ENCODE measurements around the gene PDX1.
"Not testable (repeated sequence)": the region's sequence is repeated elsewhere in the genome, so short reads cannot be mapped to it uniquely, and the experiment has no call there.

The PDX1 gene

GRCh38 chr13:27956576-27957300 is 36.9 kb downstream of the PDX1 start:
- ATAC-seq = no peak

GRCh38 chr13:27959976-27960361 is 40.2 kb downstream of the PDX1 start:
- ATAC-seq = no peak

DNA sequence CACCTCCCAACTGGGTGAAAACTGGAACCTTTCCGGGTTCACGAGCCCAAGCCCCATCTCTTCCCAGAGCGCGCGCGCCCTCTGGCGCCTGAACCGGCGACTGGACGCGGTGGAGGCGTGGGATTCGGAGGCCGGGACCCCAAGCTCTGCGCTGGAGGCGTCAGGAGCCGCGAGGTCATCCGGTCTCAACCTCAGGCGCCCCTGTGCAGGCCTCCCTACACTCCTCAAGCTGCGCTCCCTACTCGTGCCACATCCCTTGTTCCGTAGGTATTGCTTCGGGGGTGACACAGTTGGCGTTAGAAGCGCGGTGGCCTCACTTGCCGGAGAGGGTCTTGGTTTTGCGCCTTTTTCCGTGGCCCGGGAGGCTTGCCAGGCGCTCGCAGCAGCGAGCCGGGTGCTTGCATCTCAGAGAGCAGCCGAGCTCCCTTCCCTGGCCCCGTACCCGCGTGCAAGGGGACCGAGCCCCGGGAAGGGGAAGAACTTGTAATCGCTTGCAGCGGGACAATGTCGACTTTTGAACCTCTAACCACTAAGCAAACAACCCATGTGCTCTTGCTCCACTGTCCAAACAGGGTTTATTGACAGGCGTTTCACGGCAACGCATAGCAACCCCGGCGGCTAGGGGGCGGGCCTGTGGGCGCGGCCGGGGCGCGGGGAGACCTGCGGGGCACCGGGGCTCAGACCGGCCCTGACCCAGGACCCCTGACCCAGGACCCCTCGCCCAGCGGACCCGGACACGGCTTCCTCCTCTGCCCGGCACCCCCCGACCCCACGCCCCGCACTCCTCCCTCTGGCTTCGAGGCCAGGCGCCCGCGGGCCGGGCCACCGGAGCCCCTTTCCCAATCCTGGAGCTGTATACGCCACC is 40.8 kb downstream of the PDX1 start:
- no peak for ATAC-seq

GRCh38 chr13:27961227-27962085 is 41.7 kb downstream of the PDX1 start:
- ATAC-seq = no peak

DNA sequence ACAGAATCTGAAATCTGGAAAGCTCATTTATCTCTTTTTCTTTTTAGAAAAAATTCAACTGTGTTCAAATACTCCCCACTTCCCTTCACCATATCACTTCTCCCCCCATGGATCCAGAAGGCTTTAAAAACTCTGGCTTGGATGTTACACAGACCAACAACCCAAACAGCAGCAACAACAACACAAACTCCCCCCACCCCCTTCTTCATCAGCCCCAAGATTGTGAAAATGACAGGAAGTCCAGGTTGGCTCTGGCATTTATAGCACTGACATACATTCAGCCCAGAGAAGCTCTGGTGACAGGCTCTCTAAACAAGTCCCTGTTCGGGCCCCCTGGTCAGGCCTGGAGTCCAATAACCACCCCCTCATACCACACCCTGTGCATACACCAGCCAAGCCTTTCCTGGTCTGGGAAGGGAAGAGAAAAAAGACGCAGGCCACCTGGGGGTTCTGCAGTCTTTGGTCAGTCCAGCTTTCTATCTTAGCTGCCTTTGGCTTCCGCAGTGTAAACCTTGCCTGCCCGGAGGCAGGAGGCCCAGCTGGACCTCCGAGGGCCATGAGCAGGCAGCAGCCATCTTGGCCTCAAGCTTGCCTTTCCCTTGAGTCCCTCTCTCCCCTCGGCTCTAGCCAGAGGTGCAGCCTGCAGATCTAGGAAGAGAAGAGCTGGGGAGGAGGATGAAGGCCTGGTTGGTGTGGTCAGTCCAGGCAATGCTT is 42.5 kb downstream of the PDX1 start:
- no peak for ATAC-seq

DNA sequence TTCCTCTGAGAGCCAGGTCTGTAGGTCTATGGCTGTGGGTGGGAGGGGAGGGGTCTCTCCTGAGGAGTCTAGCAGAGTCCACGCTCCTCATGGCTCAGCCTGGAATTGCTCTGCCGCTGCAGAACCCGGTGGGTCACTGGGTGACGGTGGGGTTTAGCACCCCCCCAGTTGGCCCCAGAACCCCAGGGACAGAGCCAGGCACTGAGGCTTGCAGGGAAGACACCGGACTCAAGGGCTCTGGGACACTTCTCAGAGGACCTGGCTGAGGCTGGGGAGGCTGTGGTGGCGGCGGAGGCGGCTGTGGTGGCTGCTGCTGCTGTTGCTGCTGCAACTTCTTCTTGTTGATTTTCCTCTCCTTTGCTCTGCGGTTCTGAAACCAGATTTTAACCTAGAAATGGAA is 43.2 kb downstream of the PDX1 start:
- ATAC-seq = no peak

DNA sequence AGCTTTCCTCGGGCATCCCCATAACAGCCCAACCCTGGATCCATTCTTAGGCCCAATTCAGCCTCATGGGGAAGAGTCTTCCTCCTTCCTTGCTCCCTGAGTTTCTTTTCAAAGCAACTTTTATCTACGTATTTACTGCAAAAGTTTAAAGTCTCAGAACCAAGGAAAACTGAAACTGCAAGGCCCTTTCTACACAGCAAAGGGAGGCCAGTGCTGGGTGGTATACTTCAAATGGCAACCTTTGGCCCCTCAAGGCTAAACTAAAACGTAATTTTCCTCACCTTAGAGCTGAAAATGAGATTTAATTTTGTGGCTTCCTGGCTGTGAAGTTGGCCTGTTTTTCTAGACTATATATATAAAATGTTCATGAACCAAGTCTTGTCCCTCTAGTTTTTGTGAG is 43.7 kb downstream of the PDX1 start:
- no peak for ATAC-seq

GRCh38 chr13:27964206-27964605 is 44.4 kb downstream of the PDX1 start:
- ATAC-seq = not testable (repeated sequence)

DNA sequence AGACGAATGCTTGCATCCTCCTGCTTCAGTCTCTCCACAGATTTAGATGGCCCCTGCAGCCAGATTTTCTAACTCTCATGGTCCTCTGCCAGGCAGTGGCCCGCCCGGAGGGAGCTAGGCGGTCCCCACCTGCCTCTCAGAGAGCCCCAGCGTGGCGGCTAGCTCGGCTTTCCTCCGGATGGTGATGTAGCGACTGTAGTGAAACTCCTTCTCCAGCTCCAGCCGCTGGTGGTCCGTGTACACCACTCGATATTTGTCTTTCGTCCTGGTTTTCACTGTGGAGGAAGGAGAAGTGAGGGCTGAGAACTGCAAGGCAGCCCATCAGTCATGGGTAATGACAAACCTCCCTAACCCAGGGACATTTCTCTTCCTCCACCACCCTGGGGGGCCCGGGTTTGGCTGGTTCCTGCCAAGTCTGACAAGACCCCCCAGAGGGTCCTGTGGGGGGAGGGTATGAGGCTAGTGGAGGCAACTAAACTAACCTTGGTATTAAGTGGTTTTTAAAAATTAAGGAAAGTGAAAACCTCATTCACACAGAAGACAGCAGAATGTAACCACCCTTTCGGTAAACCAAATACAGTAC is 45.0 kb downstream of the PDX1 start:
- ATAC-seq = no peak

GRCh38 chr13:27965343-27965739 is 45.5 kb downstream of the PDX1 start:
- ATAC-seq = no peak

DNA sequence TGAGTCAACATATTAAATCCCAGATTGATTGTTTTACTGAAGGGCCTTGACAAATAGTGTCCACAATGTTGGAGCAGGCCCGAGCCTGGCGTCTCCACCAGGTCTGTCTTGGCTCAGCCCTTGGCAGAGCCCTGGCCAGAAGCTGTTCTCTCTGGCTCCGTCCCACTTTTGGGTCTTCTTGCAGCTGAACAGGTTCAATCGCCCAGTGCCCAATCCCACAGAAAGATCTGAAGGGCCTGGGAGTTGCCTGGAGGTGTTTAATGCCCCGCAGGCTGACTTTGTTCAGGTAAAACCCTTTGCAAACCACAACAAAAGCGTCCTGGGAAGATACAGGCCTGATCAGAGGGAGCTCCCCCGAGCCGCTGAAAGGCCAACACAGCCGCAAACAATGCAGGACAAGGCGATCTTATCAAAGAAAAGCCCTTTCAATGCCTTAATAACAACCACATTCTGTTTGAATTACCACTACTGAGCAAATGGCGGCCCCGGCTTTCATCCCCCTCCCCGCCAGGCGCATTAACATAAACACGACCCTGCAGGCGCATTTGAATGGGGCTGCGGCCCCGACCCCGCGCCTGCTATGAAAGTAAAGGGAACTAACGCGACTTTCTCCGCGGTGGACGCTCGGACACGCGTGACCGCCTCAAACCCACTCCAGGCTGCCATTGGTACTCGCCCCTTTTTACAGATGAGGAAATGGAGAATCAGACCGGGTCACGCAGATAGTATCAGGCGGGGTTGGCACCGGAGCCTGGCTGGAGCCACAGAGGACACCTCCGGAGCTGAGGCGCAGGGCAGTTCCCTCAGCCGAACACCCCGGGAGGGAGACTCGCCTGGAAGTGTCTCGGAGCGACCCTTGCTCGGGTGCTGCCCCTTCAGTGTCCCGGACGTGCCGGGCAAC is 46.2 kb downstream of the PDX1 start:
- no peak for ATAC-seq

DNA sequence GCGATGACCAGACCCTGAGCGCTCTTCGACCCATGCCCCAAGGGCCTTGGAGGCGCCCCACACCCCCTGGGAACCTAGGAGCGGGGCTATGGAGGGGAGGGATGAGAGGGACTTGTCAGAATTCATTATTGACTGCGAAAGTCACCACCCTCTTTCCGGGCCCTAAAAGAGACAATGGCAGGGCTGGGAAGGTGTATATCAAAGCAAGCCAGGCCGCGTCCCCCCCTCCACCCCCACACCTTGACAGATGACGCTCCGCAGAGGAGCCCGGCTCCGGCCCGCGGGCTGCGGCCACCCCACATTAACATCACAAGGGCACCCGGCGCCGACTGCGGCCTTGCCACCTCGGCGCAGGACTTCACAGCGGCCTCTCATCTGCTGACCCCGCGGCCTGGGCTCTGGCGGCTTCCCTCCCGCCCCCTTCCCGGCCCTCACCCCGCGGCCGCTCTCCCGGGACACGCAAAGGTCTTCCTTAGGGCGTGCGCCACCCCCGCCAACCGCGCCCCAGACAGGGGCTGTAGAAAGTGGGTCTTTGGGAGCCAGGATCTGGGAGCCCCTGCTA is 46.9 kb downstream of the PDX1 start:
- ATAC-seq = no peak

- ATAC-seq = no peak
Measured at GRCh38 chr13:27967203-27967735, 47.5 kb downstream of the PDX1 start.

DNA sequence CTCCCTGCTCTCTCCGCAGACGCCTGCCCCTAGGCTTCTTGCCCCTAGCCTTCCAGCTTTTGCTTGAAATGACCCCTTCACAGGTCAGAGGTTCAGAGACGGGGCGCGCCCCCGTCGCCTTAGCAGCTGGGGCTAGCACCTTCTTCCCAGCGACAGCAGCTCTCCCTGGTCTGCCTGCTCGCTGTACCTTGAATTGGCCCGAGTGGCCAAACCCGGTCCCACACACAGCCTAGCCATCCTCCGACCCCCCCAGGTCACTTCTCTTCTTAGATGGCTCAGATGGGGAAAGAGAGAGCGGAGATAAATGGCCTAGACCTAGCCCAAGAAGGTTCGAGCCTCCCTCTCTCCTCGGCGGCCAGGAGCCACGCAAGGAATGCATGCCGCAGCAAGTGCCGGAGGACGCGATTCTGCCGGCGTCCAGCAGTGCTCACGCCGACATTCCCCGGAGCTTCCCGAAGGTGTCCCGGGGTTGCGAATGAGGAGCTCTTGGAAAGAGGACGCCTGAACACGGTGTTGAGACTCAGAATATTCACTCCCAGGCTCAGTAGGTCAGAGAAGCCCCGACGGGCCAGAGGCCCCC is 48.0 kb downstream of the PDX1 start:
- ATAC-seq = no peak

GRCh38 chr13:27968316-27969081 is 48.7 kb downstream of the PDX1 start:
- no peak for ATAC-seq

DNA sequence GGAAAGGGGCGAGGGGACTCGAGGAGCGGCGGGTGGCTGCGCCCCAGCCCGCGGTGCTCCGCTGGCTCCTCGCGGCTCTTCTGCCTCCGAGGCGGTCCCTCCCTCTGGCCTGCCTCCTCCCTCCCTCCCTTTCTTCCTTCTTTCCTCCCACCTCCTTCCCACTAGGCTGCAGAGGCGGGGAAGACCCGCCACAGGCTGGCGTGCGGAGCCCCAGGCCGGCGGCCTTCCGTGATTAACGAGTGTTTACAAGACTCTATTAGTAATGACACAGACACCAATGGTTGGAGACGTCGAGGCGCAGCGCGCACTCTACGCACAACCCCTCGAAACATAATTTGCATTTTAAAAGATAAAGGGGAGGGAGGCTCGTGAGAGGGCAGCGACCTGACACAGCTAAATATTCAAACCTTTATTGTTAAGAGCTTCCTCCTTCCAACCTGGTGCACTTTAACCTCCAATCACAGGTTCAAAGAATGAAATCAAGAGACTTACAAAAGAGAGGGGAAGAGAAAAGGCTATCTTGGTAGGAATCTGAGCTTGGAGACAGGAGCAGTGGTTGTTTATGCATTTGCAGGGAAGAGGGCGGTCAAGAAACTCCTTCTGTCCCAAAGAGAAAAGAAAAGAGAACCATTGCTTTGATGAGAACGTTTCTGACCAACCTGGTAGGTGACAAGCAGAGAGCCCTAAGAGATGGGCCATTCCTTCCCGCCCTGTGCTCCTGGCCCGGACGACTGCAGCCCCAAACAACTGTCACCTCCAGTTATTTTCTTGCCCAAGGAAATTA is 49.5 kb downstream of the PDX1 start, which contains the start of gene CDX2:
Gene CDX2 (minus strand): TSS at position 234 of the 784 bp plus-strand sequence. CDS start 309 bp downstream, outside the sequence.
- ATAC-seq = no peak

GRCh38 chr13:27969866-27970229 is 50.0 kb downstream of the PDX1 start:
- no peak for ATAC-seq
